Stimulated activated naive CD8-positive, alpha-beta T cell treated with anti-CD3 and anti-CD28 coated beads, Interleukin-15, amount 100 ng/mL, for 72 hours (primary cell): ENCODE results near the gene ARL13B.

ENCODE experiments used
- ATAC-seq: fragments of 150-1000 bp; cut with Tn5 transposase; 2 replicates; pipeline ENCODE4 v1.10.0; 2021; ENCODE audit warnings: mild to moderate bottlenecking, moderate library complexity
- DNase-seq, 2 donors: peaks; one replicate each; pipeline ENCODE4 v3.0.0; 2021 to 2022
- H3K27ac Mint-ChIP-seq, 2 donors: one replicate each; pipeline ENCODE4 v1.8.0; 2022; ENCODE audit warnings: mild to moderate bottlenecking in 2 of 2, mixed read lengths in 2 of 2, moderate library complexity in 2 of 2
- H3K27me3 Mint-ChIP-seq: one replicate; pipeline ENCODE4 v1.8.0; 2022; ENCODE audit warnings: mixed read lengths
- H3K4me1 Mint-ChIP-seq: one replicate; pipeline ENCODE4 v1.8.0; 2022; ENCODE audit warnings: mild to moderate bottlenecking, mixed read lengths
- H3K4me3 Mint-ChIP-seq, 2 donors: one replicate each; pipeline ENCODE4 v1.8.0; 2022; ENCODE audit warnings: mild to moderate bottlenecking in 2 of 2, mixed read lengths in 2 of 2, moderate library complexity in 1 of 2
- H3K9me3 Mint-ChIP-seq, 2 donors: one replicate each; pipeline ENCODE4 v1.8.0; 2022; ENCODE audit warnings: mixed read lengths in 2 of 2

The ARL13B gene

DNA sequence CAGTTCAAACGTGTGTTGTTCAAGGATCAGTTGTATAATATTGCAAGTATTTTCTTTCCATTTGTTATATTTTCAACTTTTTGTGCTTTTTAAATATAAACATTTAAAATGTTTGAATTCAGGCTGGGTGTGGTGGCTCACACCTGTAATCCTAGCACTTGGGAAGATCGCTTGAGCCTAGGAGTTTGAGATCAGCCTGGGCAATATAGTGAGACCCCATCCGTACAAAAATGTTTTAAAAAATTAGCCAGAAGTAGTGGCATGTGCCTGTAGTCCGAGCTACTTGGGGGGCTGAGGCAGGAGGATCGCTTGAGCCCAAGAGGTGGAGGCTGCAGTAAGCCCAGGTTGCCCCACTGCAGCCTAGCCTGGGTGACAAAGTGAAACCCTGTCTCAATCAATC, 4.7 kb downstream of the ARL13B start:
- ATAC-seq: no peak
- no peak overlapping the region for H3K4me3 Mint-ChIP-seq
- H3K27me3 Mint-ChIP-seq: no peaks in the 10 kb centered on the region
- no peak for DNase-seq
- H3K27ac Mint-ChIP-seq: no peak overlapping the region
- H3K4me1 Mint-ChIP-seq: peaks cover 19% of the 10 kb centered on the region
- H3K9me3 Mint-ChIP-seq: no peaks in the 10 kb centered on the region

GRCh38 chr3:93988283-93988682, 8.3 kb downstream of the ARL13B start:
- DNase-seq: no peak
- Mint-ChIP-seq H3K9me3 (no peaks in the 10 kb centered on the region), H3K27ac (no peak overlapping the region), H3K27me3 (no peaks in the 10 kb centered on the region), H3K4me3 (no peak overlapping the region), H3K4me1 (no peaks in the 10 kb centered on the region)
- no peak for ATAC-seq

- H3K4me3 Mint-ChIP-seq: no peak overlapping the region
- ATAC-seq (no peak), DNase-seq (no peak)
- H3K27ac Mint-ChIP-seq: peak overlapping the region in 1 of 2 donors; percentile 28
- H3K9me3 Mint-ChIP-seq: no peaks in the 10 kb centered on the region
- peaks cover 1% of the 10 kb centered on the region for H3K4me1 Mint-ChIP-seq
- H3K27me3 Mint-ChIP-seq: no peaks in the 10 kb centered on the region
Measured at GRCh38 chr3:93988764-93989163, 8.8 kb downstream of the ARL13B start.

DNA sequence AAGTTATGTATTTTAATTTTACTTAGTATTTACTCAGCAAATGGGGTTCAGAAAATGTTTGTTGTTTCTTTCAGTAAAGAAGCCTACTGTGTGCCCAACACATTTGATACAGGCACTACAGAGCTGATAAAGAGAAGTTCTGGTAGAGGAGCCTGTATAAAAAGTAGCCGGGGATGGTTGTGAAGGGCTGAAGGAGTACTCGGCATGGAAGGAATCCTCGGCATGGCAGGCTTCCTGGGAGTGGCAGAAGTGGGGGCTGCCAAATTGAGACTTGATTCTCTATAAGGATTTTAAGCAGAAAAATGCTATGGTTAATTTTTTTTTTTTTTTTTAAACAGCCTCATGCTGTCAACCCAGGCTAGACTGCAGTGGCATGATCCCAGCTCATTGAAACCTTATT, 9.3 kb downstream of the ARL13B start:
- no peak for DNase-seq
- Mint-ChIP-seq H3K9me3 (no peaks in the 10 kb centered on the region), H3K4me1 (peaks cover 6% of the 10 kb centered on the region), H3K27ac (no peak overlapping the region), H3K4me3 (no peak overlapping the region), H3K27me3 (no peaks in the 10 kb centered on the region)
- no peak for ATAC-seq

DNA sequence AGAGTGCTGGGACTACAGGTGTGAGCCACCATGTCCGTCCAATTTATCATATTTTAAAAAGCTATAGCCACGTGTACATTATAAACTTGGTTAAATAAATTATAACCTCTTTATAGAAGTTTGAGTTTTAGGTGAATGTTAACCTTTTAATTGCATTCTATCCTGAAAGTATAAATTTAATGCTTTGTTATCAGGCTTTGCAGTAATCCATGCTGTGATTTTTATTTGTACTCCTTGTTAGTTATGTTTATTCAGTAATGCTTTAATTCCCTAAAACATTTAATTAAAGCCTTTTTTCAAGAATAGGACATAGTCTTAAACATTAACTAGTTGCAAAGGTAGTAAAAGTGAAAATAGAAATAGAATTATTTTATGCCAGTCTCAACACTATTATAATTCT, 11.7 kb downstream of the ARL13B start:
- Mint-ChIP-seq H3K27ac (no peak overlapping the region), H3K4me3 (no peak overlapping the region), H3K4me1 (peaks cover 7% of the 10 kb centered on the region)

GRCh38 chr3:93992207-93992606, 12.3 kb downstream of the ARL13B start:
- peaks cover 7% of the 10 kb centered on the region for H3K4me1 Mint-ChIP-seq

More for the DNA sequence above, 11.7 kb downstream of the ARL13B start:
- ATAC-seq (no peak), DNase-seq (no peak)
- H3K27me3 Mint-ChIP-seq: no peaks in the 10 kb centered on the region
- no peaks in the 10 kb centered on the region for H3K9me3 Mint-ChIP-seq

DNA sequence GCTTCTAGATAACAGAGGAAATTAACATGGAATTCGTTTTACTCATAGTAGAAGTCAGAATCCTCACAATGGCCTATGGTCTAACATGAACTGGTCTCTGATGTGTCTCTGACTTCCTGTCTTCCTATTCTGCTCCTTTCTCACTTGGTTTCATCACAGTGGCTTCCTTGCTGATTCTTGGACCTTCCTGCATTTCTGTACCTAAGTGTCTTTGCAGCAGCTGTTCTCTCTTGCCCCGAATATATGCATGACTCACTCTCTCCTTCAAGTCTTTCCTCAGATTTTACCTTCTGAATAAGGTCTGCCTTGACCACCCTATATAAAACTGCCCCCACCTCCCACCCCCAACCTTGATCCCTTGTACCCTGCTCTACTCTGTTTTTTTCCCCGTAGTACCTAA, 14.1 kb downstream of the ARL13B start:
- no peak overlapping the region for H3K4me3 Mint-ChIP-seq
- peaks cover 7% of the 10 kb centered on the region for H3K4me1 Mint-ChIP-seq
- H3K27me3 Mint-ChIP-seq: no peaks in the 10 kb centered on the region
- ATAC-seq (no peak), DNase-seq (no peak)
- peak overlapping the region in 1 of 2 donors; percentile 28 for H3K27ac Mint-ChIP-seq
- no peaks in the 10 kb centered on the region for H3K9me3 Mint-ChIP-seq

More at GRCh38 chr3:93992207-93992606, 12.3 kb downstream of the ARL13B start:
- no peaks in the 10 kb centered on the region for H3K9me3 Mint-ChIP-seq
- DNase-seq (no peak), ATAC-seq (no peak)
- H3K4me3 Mint-ChIP-seq: no peak overlapping the region
- H3K27ac Mint-ChIP-seq: no peak overlapping the region
- H3K27me3 Mint-ChIP-seq: no peaks in the 10 kb centered on the region

- no peak overlapping the region for H3K4me3 Mint-ChIP-seq
- no peak overlapping the region for H3K27ac Mint-ChIP-seq
- DNase-seq: no peak
- no peak for ATAC-seq
- no peaks in the 10 kb centered on the region for H3K9me3 Mint-ChIP-seq
- peaks cover 4% of the 10 kb centered on the region for H3K4me1 Mint-ChIP-seq
- H3K27me3 Mint-ChIP-seq: no peaks in the 10 kb centered on the region
Measured at GRCh38 chr3:94001191-94001590, 21.2 kb downstream of the ARL13B start.

- no peak for DNase-seq
- Mint-ChIP-seq H3K9me3 (no peaks in the 10 kb centered on the region), H3K27ac (peak overlapping the region in 1 of 2 donors; percentile 43), H3K27me3 (no peaks in the 10 kb centered on the region), H3K4me1 (peaks cover 4% of the 10 kb centered on the region), H3K4me3 (no peak overlapping the region)
- no peak for ATAC-seq
Measured at GRCh38 chr3:94001827-94002495, 22.0 kb downstream of the ARL13B start.

DNA sequence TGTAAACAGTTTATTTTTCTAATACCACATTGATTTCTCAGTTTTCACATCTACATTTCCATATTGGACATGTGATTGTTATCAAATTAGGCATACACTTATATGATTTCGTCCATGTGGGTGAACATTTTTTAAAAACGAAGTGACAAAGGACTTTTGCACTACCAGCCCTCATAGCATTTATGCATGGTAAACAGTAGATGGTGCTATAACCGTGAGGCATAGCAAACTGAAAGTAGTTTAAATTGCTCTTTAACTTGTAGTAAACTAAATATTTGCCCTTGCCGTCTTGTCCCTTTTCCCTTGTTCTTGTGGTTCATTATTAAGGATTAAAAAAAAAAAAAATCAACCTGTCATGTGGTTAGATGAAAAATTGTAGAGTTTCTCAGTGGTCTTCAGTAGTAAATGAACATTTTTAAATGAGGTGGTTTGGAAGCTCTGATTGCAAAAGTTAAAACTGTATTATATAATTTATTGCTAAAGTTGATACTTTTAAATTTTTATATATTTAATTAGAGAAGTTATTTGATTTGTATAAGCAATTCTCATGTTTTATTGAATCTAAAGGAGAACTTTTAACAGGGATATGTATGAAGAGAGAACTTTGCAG, 24.5 kb downstream of the ARL13B start:
- H3K9me3 Mint-ChIP-seq: no peaks in the 10 kb centered on the region
- H3K27me3 Mint-ChIP-seq: no peaks in the 10 kb centered on the region
- peaks cover 4% of the 10 kb centered on the region for H3K4me1 Mint-ChIP-seq
- DNase-seq (peak in 1 of 2 donors; percentile 3), ATAC-seq (peak; percentile 61)
- H3K27ac Mint-ChIP-seq: peak overlapping the region in 1 of 2 donors; percentile 88
- peak overlapping the region; percentile 67 to 71 for H3K4me3 Mint-ChIP-seq

GRCh38 chr3:94008253-94008652, 28.3 kb downstream of the ARL13B start:
- Mint-ChIP-seq H3K4me3 (no peak overlapping the region), H3K4me1 (peaks cover 23% of the 10 kb centered on the region), H3K9me3 (no peaks in the 10 kb centered on the region), H3K27ac (no peak overlapping the region), H3K27me3 (no peaks in the 10 kb centered on the region)
- ATAC-seq: no peak
- no peak for DNase-seq

DNA sequence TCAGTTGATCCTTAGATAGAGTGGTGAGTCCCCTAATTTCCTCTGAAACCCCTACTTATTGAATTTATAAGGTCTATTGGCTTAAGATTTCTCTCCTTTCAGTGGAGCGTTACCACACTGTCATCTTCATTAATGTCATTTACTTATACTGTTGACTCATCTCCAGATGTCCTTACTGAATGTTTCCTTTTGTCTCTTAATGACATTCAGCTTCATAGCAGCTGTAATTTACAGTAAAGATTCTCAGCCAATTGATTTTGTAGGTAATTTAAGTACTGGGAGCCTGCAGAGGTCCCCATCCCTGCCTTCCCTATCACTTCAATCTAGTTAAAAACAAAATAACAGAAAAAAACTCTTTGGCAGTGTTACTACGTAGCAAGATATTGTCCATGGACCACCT, 29.7 kb downstream of the ARL13B start:
- no peak overlapping the region for H3K4me3 Mint-ChIP-seq
- H3K27ac Mint-ChIP-seq: peak overlapping the region in 1 of 2 donors; percentile 29
- H3K27me3 Mint-ChIP-seq: no peaks in the 10 kb centered on the region
- ATAC-seq (no peak), DNase-seq (no peak)
- H3K9me3 Mint-ChIP-seq: no peaks in the 10 kb centered on the region
- peaks cover 21% of the 10 kb centered on the region for H3K4me1 Mint-ChIP-seq

- no peaks in the 10 kb centered on the region for H3K27me3 Mint-ChIP-seq
- H3K4me1 Mint-ChIP-seq: peaks cover 27% of the 10 kb centered on the region
- H3K27ac Mint-ChIP-seq: peak overlapping the region in 1 of 2 donors; percentile 40
- peak overlapping the region; percentile 38 to 42 for H3K4me3 Mint-ChIP-seq
- ATAC-seq: peak; percentile 93
- H3K9me3 Mint-ChIP-seq: no peaks in the 10 kb centered on the region
- no peak for DNase-seq
Measured at GRCh38 chr3:94011233-94011711, 31.3 kb downstream of the ARL13B start.

GRCh38 chr3:94012185-94012584, 32.2 kb downstream of the ARL13B start:
- no peak for DNase-seq
- H3K27ac Mint-ChIP-seq: peak overlapping the region in 1 of 2 donors; percentile 72
- peak overlapping the region; percentile 2 to 42 for H3K4me3 Mint-ChIP-seq
- H3K9me3 Mint-ChIP-seq: no peaks in the 10 kb centered on the region
- peaks cover 27% of the 10 kb centered on the region for H3K4me1 Mint-ChIP-seq
- no peak for ATAC-seq
- no peaks in the 10 kb centered on the region for H3K27me3 Mint-ChIP-seq

- no peak for DNase-seq
- H3K4me1 Mint-ChIP-seq: peaks cover 27% of the 10 kb centered on the region
- H3K27ac Mint-ChIP-seq: no peak overlapping the region
- H3K4me3 Mint-ChIP-seq: no peak overlapping the region
- H3K27me3 Mint-ChIP-seq: no peaks in the 10 kb centered on the region
- no peak for ATAC-seq
- no peaks in the 10 kb centered on the region for H3K9me3 Mint-ChIP-seq
Measured at GRCh38 chr3:94015025-94015424, 35.1 kb downstream of the ARL13B start.

DNA sequence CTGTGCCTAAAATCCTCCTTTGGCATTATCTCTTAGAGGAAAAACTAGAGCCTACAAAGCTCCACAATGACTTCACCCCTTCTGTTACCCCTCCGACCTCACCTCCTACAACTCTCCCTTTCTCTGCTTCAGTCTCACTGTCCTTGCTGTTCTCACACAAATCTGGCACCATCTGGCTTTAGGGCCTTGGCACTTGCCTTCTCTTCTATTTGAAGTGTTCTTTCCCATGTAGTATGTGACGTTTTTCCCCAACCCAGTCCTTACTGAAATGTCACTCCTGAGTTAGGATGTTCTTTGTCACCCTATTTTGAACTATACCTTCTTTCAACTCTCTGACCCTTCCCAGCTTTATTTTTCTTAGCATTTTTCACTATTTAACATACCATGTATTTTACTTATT, 39.7 kb downstream of the ARL13B start:
- Mint-ChIP-seq H3K27ac (no peak overlapping the region), H3K4me1 (peaks cover 6% of the 10 kb centered on the region), H3K27me3 (no peaks in the 10 kb centered on the region), H3K4me3 (no peak overlapping the region), H3K9me3 (no peaks in the 10 kb centered on the region)
- DNase-seq (no peak), ATAC-seq (no peak)
